ENCODE measurements around the gene DAZL. TPM values are rescaled to one million over a fixed set of nuclear protein-coding genes. Genes with fewer than 3 reads are reported as not detected.

Gene DAZL
- total RNA-seq, 1 experiment from 2014 or later, result not detected

GRCh38 chr3:16609927-16610580, 4.8 kb upstream of the DAZL start:
- in situ Hi-C loops (cut with HindIII; ENCODE audit: low pct_unique_long_range_greater_than_20kb, low sequenced_read_pairs) (no loop called here), intact Hi-C loops (cut with micrococcal nuclease; ENCODE audit: unreplicated experiment) (loop anchor here (10.0 kb wide), 2 partner anchors 275 to 425 kb away; partner anchors contain the start of gene PLCL2)
- Histone ChIP-seq H3K9me3 (ENCODE audit: control insufficient read depth, insufficient read depth, low read depth, low read length) (no peaks in the 10 kb centered on the region), H3K36me3 (ENCODE audit: control insufficient read depth, insufficient read depth, low read length) (no peaks in the 10 kb centered on the region), H3K27ac (ENCODE audit: low read length) (no peak overlapping the region), H3K4me3 (ENCODE audit: low read depth in 2 of 2, low read length in 2 of 2) (no peak overlapping the region), H3K4me1 (ENCODE audit: control insufficient read depth, insufficient read depth, low read length) (no peaks in the 10 kb centered on the region), H3K27me3 (ENCODE audit: control insufficient read depth, insufficient read depth, low read length) (no peaks in the 10 kb centered on the region)
- ChIA-PET CTCF (no interaction called here), POLR2A (interaction anchor here (0.6 kb wide), 1 partner anchor 425 kb away, joined by 3 read pairs; no protein-coding TSS in a partner anchor)
- BruUV-seq (replicated peaks), result no TSS peak
- TF ChIP-seq CTCF (IDR thresholded peaks at IDR 0.05), result no peak
- TF ChIP-seq TCF7L2 (IDR thresholded peaks at IDR 0.05; ENCODE audit: low read depth, low read length), result no peak
- TF ChIP-seq REST (IDR thresholded peaks at IDR 0.05; ENCODE audit: insufficient read depth in 1 of 2, low read depth in 2 of 2, low read length in 1 of 2), result no peak
- TF ChIP-seq POLR2AphosphoS5 (IDR thresholded peaks at IDR 0.05; ENCODE audit: low read depth, low read length), result no peak
- no peak for TF ChIP-seq SIN3A (IDR thresholded peaks at IDR 0.05; ENCODE audit: borderline replicate concordance, insufficient read depth, low read depth, low read length)
- DNase-seq (ENCODE audit: low read depth, low spot score) (no peak), ATAC-seq (no peak)

GRCh38 chr3:16608816-16609215, 3.6 kb upstream of the DAZL start:
- ATAC-seq, result no peak
- in situ Hi-C loops (cut with HindIII; ENCODE audit: low pct_unique_long_range_greater_than_20kb, low sequenced_read_pairs) (no loop called here), intact Hi-C loops (cut with micrococcal nuclease; ENCODE audit: unreplicated experiment) (loop anchor here (10.0 kb wide), 2 partner anchors 276 to 426 kb away; partner anchors contain the start of gene PLCL2)
- ChIA-PET CTCF (no interaction called here), POLR2A (no interaction called here)
- TF ChIP-seq REST (IDR thresholded peaks at IDR 0.05; ENCODE audit: insufficient read depth in 1 of 2, low read depth in 2 of 2, low read length in 1 of 2) (no peak), TCF7L2 (IDR thresholded peaks at IDR 0.05; ENCODE audit: low read depth, low read length) (no peak), CTCF (IDR thresholded peaks at IDR 0.05) (no peak), SIN3A (IDR thresholded peaks at IDR 0.05; ENCODE audit: borderline replicate concordance, insufficient read depth, low read depth, low read length) (no peak), POLR2AphosphoS5 (IDR thresholded peaks at IDR 0.05; ENCODE audit: low read depth, low read length) (no peak)
- H3K27me3 ChIP-seq (ENCODE audit: control insufficient read depth, insufficient read depth, low read length), result no peaks in the 10 kb centered on the region
- no peak for DNase-seq (ENCODE audit: low read depth, low spot score)
- H3K4me3 ChIP-seq (ENCODE audit: low read depth in 2 of 2, low read length in 2 of 2), result no peak overlapping the region
- BruUV-seq (replicated peaks), result no TSS peak
- H3K9me3 ChIP-seq (ENCODE audit: control insufficient read depth, insufficient read depth, low read depth, low read length), result no peaks in the 10 kb centered on the region
- H3K4me1 ChIP-seq (ENCODE audit: control insufficient read depth, insufficient read depth, low read length), result no peaks in the 10 kb centered on the region
- no peaks in the 10 kb centered on the region for H3K36me3 ChIP-seq (ENCODE audit: control insufficient read depth, insufficient read depth, low read length)
- no peak overlapping the region for H3K27ac ChIP-seq (ENCODE audit: low read length)

Measured in Panc1 (cell line).